K562 (cell line): ENCODE measurements around the gene PMFBP1. TPM values are rescaled to one million over a fixed set of nuclear protein-coding genes. Genes with fewer than 3 reads are reported as not detected.

ENCODE experiments used
- ATAC-seq: fragments of 200-7000 bp; cut with Tn5 transposase; 3 replicates; pipeline ENCODE4 v1.9.1; 2020; ENCODE audit warnings: moderate library complexity
- BruUV-seq: library from RNA; stranded (reverse); fragments of 400-500 nt; replicated peaks from 2 replicates; lab custom pipeline; 2021; lab: Mats Ljungman, UMichigan
- CTCF ChIA-PET: fragments of 300-600 bp; formaldehyde crosslinking; extraction: SDS; loops from one replicate; lab custom pipeline; 2021; ENCODE audit warnings: low intra/inter-chr PET ratio; lab: Yijun Ruan, JAX
- POLR2A ChIA-PET: fragments of 300-600, 350-650 bp; sonication (Branson Sonifier 250); formaldehyde crosslinking; extraction: SDS; loops from one replicate; lab custom pipeline; 2021; ENCODE audit warnings: antibody characterized with exemption, inconsistent platforms; lab: Yijun Ruan, JAX
- DNase-seq, 4 experiments: peaks; one replicate each; pipeline versions ENCODE4 v3.0.0 to v3.0.0-alpha.2; 2011 to 2018; ENCODE audit warnings: low spot score in 3 of 4, mixed read lengths in 3 of 4; ENCODE audit errors: extremely low read depth in 1 of 4
- FAIRE-seq: peaks from 2 replicates; lab custom pipeline; 2011; peaks lifted over from hg19 to GRCh38; lab: Jason Lieb, UNC
- H2AFZ ChIP-seq: 2 replicates; pipeline ENCODE4 v1.6.0; 2011; ENCODE audit warnings: low read depth, low read length, control low read depth, inconsistent platforms
- H3K27ac ChIP-seq: fragments of 200-600 bp; 3 replicates; pipeline ENCODE4 v1.8.0; 2011; ENCODE audit warnings: low read depth, mild to moderate bottlenecking, control low read depth, inconsistent platforms, low read length, moderate library complexity, mixed read lengths; ENCODE audit errors: extremely low read depth
- H3K27me3 ChIP-seq, 2 experiments: fragments of 300-600 bp in 1 of 2; 2 replicates in 1 of 2; 3 replicates in 1 of 2; pipeline versions ENCODE4 v1.6.0 to v1.8.0; 2011; ENCODE audit warnings: inconsistent platforms in 2 of 2, low read length in 2 of 2, mild to moderate bottlenecking in 1 of 2, mixed read lengths in 1 of 2, moderate library complexity in 1 of 2; ENCODE audit not compliant: control insufficient read depth in 2 of 2, insufficient read depth in 2 of 2
- H3K36me3 ChIP-seq: fragments of 300-600 bp; 3 replicates; pipeline ENCODE4 v1.8.0; 2011; ENCODE audit warnings: mild to moderate bottlenecking, low read length, inconsistent platforms; ENCODE audit not compliant: control insufficient read depth, insufficient read depth
- H3K4me1 ChIP-seq, 2 experiments: fragments of 200-600 bp in 1 of 2; replicated peaks in 1 of 2; 2 replicates in 1 of 2; 3 replicates in 1 of 2; pipeline versions ENCODE4 v1.5.1 to v1.8.0; 2011; ENCODE audit warnings: inconsistent platforms in 2 of 2, low read length in 2 of 2, mild to moderate bottlenecking in 1 of 2, mixed read lengths in 1 of 2, moderate library complexity in 1 of 2; ENCODE audit not compliant: control insufficient read depth in 2 of 2, insufficient read depth in 2 of 2
- H3K4me2 ChIP-seq: 2 replicates; pipeline ENCODE4 v1.6.1; 2011; ENCODE audit warnings: low read length, control low read depth, inconsistent platforms, mixed read lengths; ENCODE audit not compliant: insufficient read depth
- H3K4me3 ChIP-seq: fragments of 200-600 bp; sonication (generic), shearing (Covaris generic); 2 replicates; pipeline ENCODE4 v1.5.1; 2016; ENCODE audit warnings: control low read depth, inconsistent platforms
- H3K79me2 ChIP-seq: fragments of 200-600 bp; 3 replicates; pipeline ENCODE4 v1.8.0; 2011; ENCODE audit warnings: low read length, inconsistent platforms; ENCODE audit not compliant: control insufficient read depth, insufficient read depth
- H3K9ac ChIP-seq, 2 experiments: 2 replicates each; pipeline versions ENCODE4 v1.6.0 to v1.6.1; 2011; ENCODE audit warnings: low read depth in 2 of 2, low read length in 2 of 2, control low read depth in 1 of 2, inconsistent platforms in 1 of 2, mild to moderate bottlenecking in 1 of 2, mixed read lengths in 1 of 2; ENCODE audit not compliant: insufficient read depth in 1 of 2
- H3K9me1 ChIP-seq: one replicate; pipeline ENCODE4 v1.6.0; 2011; ENCODE audit warnings: inconsistent platforms, mild to moderate bottlenecking, low read length, moderate library complexity; ENCODE audit not compliant: control insufficient read depth, insufficient read depth
- H3K9me3 ChIP-seq: replicated peaks from 2 replicates; pipeline ENCODE4 v1.5.1; 2011; ENCODE audit warnings: low read depth, low read length, inconsistent platforms; ENCODE audit not compliant: control insufficient read depth, insufficient read depth
- H4K20me1 ChIP-seq: replicated peaks from 2 replicates; pipeline ENCODE4 v1.6.1; 2011; ENCODE audit warnings: low read length, inconsistent platforms, mixed read lengths; ENCODE audit not compliant: control insufficient read depth, insufficient read depth
- CBX5 ChIP-seq: IDR thresholded peaks from 2 replicates; pipeline ENCODE4 v1.6.1; 2014; ENCODE audit warnings: low read depth, borderline replicate concordance
- FIP1L1 ChIP-seq: fragments of 200-400 bp; formaldehyde crosslinking; IDR thresholded peaks from 2 replicates; pipeline ENCODE4 v1.6.1; 2018; ENCODE audit warnings: mild to moderate bottlenecking, low read depth, low read length; ENCODE audit not compliant: poor library complexity, severe bottlenecking
- LCOR ChIP-seq: sonication (generic); formaldehyde crosslinking; IDR thresholded peaks from 2 replicates; pipeline ENCODE4 v1.8.0; 2022; ENCODE audit warnings: mild to moderate bottlenecking, missing genetic modification reagents
- MED1 ChIP-seq: sonication (generic); formaldehyde crosslinking; IDR thresholded peaks from 2 replicates; pipeline ENCODE4 v1.8.1; 2023; ENCODE audit warnings: missing genetic modification reagents, borderline replicate concordance
- NBN ChIP-seq: fragments of 450-650 bp; IDR thresholded peaks from 2 replicates; pipeline ENCODE4 v1.6.1; 2016; ENCODE audit warnings: low read depth, mild to moderate bottlenecking
- NCOR1 ChIP-seq: fragments of 450-650 bp; IDR thresholded peaks from 2 replicates; pipeline ENCODE4 v1.6.1; 2016; ENCODE audit warnings: mild to moderate bottlenecking, moderate library complexity
- OTX1 ChIP-seq: fragments of 450-650 bp; formaldehyde crosslinking; IDR thresholded peaks from 2 replicates; pipeline ENCODE4 v1.4.0; 2022; ENCODE audit warnings: mild to moderate bottlenecking
- RBM22 ChIP-seq: fragments of 200-400 bp; formaldehyde crosslinking; IDR thresholded peaks from 2 replicates; pipeline ENCODE4 v1.6.1; 2018; ENCODE audit warnings: low read length, low read depth; ENCODE audit not compliant: poor library complexity, severe bottlenecking
- TBL1XR1 ChIP-seq, 2 experiments: IDR thresholded peaks; 2 replicates each; pipeline ENCODE4 v1.6.1; 2012; ENCODE audit warnings: improper control_type of control experiment in 2 of 2, low read length in 2 of 2, mild to moderate bottlenecking in 1 of 2
- ZEB2 ChIP-seq: fragments of 450-650 bp; IDR thresholded peaks from 2 replicates; pipeline ENCODE4 v1.6.1; 2016
- ZNF124 ChIP-seq: sonication (generic); formaldehyde crosslinking; IDR thresholded peaks from 2 replicates; pipeline ENCODE4 v1.8.1; 2022; ENCODE audit warnings: missing genetic modification reagents
- ZNF449 ChIP-seq: fragments of 250-450 bp; sonication (Bioruptor Pico); IDR thresholded peaks from 2 replicates; pipeline ENCODE4 v1.8.0; 2022; ENCODE audit warnings: moderate library complexity, mild to moderate bottlenecking, inconsistent platforms
- in situ Hi-C: fragments of 300-500 bp; cut with MboI; formaldehyde crosslinking; loops from 4 replicates; pipeline ENCODE4 v1.15.0; 2018; ENCODE audit warnings: inconsistent platforms, mixed read lengths
- intact Hi-C: fragments of 100-400 bp; cut with micrococcal nuclease; formaldehyde crosslinking; loops from 2 replicates; pipeline ENCODE4 v1.14.2; 2022
- polyA plus RNA-seq, 8 experiments: library from polyadenylated mRNA; depleted of rRNA in 4 of 8; stranded (reverse) in 5 of 8; unstranded in 3 of 8; fragments of >200 nt; fragmentation: Nextera tagmentation in 2 of 8; fragmentation: Illumina TruSeq in 1 of 8; extraction: Ambion mirVana in 2 of 8; extraction: Trizol in 1 of 8; gene quantifications; 2 replicates each; pipeline versions ENCODE4 v1.2.1 to v1.2.3, GENCODE V29; 2011 to 2014; ENCODE audit warnings: inconsistent platforms in 1 of 8, missing spikeins in 1 of 8
- total RNA-seq, 7 experiments: library from RNA; depleted of rRNA in 6 of 7; stranded (reverse); fragments of >200 nt in 6 of 7; fragmentation: Illumina TruSeq in 2 of 7; extraction: Trizol in 2 of 7; gene quantifications; 2 replicates each; pipeline versions ENCODE4 v1.2.1 to v1.2.3, GENCODE V29; 2011 to 2021; ENCODE audit warnings: low replicate concordance in 1 of 7
- TF ChIP-seq, protein P1 (sequence below), 2 experiments: IDR thresholded peaks; 2 replicates each; pipeline ENCODE4 v1.6.1; 2011; ENCODE audit warnings: borderline replicate concordance in 1 of 2, control low read depth in 1 of 2, low read depth in 1 of 2, low read length in 1 of 2, mild to moderate bottlenecking in 1 of 2, mixed read lengths in 1 of 2, moderate library complexity in 1 of 2; ENCODE audit not compliant: insufficient read depth in 1 of 2, insufficient read length in 1 of 2, poor library complexity in 1 of 2, severe bottlenecking in 1 of 2; ENCODE audit errors: extremely low read depth in 1 of 2
- TF ChIP-seq, protein P2 (sequence below), 2 experiments: fragments of 450-650 bp in 1 of 2; sonication (generic) in 1 of 2; formaldehyde crosslinking; conservative IDR thresholded peaks; 2 replicates each; pipeline versions ENCODE4 v1.4.0 to v1.8.1; 2020 to 2022; ENCODE audit warnings: mild to moderate bottlenecking in 1 of 2, missing genetic modification reagents in 1 of 2
- TF ChIP-seq, protein P3 (sequence below): fragments of 450-650 bp; formaldehyde crosslinking; IDR thresholded peaks from 2 replicates; pipeline ENCODE4 v1.4.0; 2020; ENCODE audit warnings: mild to moderate bottlenecking, mixed read lengths

The PMFBP1 gene
- total and polyA plus RNA-seq, 9 of the 15 experiments (the other 6 are each of a cell fraction or from before 2014, with no cell fraction given): 0.13 to 0.91 (median 0.47) TPM

- TF ChIP-seq NBN: no peak
- TF ChIP-seq, protein P1, sequence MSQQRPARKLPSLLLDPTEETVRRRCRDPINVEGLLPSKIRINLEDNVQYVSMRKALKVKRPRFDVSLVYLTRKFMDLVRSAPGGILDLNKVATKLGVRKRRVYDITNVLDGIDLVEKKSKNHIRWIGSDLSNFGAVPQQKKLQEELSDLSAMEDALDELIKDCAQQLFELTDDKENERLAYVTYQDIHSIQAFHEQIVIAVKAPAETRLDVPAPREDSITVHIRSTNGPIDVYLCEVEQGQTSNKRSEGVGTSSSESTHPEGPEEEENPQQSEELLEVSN (IDR thresholded peaks at IDR 0.05; ENCODE audit: borderline replicate concordance in 1 of 2, extremely low read depth in 1 of 2, insufficient read depth in 1 of 2, insufficient read length in 1 of 2, low read depth in 1 of 2, low read length in 1 of 2, poor library complexity in 1 of 2, severe bottlenecking in 1 of 2): no peak
- no peak for TF ChIP-seq FIP1L1
- TF ChIP-seq RBM22: no peak
Observed at GRCh38 chr16:72214821-72215220, 42.9 kb upstream of the PMFBP1 start (continued).

DNA sequence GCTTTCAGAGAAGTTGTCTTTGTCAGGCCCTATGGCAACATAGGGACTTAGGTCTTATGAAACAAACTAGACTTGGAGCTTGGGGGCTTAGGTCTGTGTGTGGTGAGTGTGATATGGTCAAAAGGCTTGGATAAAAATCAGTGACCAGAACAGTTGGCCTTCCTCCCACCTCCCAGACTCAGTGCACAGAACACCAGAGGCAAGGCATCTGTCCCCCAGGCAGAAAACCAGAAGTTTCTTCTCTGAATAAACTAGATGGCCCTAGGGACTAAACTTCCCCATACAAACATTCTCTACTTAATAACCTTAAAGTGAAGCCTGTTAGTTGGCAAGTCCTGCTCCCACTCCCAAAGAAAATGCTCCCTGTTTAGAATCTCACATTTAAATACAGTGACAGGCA is 39.2 kb upstream of the PMFBP1 start:
- Histone ChIP-seq H3K9ac (no peak overlapping the region), H3K79me2 (no peaks in the 10 kb centered on the region), H3K9me3 (no peaks in the 10 kb centered on the region), H3K27me3 (peaks cover 0 to 13% of the 10 kb centered on the region in 2 experiments; a peak in 2 of 5 replicates), H3K36me3 (no peaks in the 10 kb centered on the region), H3K4me2 (no peak overlapping the region), H3K9me1 (no peaks in the 10 kb centered on the region), H2AFZ (no peak overlapping the region), H3K4me1 (no peaks in the 10 kb centered on the region), H3K27ac (no peak overlapping the region), H3K4me3 (no peak overlapping the region), H4K20me1 (no peaks in the 10 kb centered on the region)
- CTCF ChIA-PET: no interaction called here
- no peak for DNase-seq
- POLR2A ChIA-PET: no interaction called here
- in situ Hi-C loops: no loop called here
- no TSS peak for BruUV-seq
- FAIRE-seq: no peak
- intact Hi-C loops: no loop called here
- no peak for ATAC-seq
- TF ChIP-seq TBL1XR1 (IDR thresholded peaks at IDR 0.05; ENCODE audit: low read length in 2 of 2) (no peak), ZNF449 (CRISPR knock-in tag) (no peak), MED1 (CRISPR knock-in tag) (no peak), NCOR1 (no peak), ZEB2 (no peak), OTX1 (no peak), ZNF124 (CRISPR knock-in tag) (no peak), LCOR (CRISPR knock-in tag) (no peak), CBX5 (no peak)
- TF ChIP-seq, protein P2, sequence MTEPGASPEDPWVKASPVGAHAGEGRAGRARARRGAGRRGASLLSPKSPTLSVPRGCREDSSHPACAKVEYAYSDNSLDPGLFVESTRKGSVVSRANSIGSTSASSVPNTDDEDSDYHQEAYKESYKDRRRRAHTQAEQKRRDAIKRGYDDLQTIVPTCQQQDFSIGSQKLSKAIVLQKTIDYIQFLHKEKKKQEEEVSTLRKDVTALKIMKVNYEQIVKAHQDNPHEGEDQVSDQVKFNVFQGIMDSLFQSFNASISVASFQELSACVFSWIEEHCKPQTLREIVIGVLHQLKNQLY (CRISPR knock-in tag; conservative IDR thresholded peaks at IDR 0.05): no peak
- TF ChIP-seq, protein P3, sequence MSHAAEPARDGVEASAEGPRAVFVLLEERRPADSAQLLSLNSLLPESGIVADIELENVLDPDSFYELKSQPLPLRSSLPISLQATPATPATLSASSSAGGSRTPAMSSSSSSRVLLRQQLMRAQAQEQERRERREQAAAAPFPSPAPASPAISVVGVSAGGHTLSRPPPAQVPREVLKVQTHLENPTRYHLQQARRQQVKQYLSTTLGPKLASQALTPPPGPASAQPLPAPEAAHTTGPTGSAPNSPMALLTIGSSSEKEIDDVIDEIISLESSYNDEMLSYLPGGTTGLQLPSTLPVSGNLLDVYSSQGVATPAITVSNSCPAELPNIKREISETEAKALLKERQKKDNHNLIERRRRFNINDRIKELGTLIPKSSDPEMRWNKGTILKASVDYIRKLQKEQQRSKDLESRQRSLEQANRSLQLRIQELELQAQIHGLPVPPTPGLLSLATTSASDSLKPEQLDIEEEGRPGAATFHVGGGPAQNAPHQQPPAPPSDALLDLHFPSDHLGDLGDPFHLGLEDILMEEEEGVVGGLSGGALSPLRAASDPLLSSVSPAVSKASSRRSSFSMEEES (CRISPR knock-in tag): no peak
